DMS153 treated with DMSO at 0.1 percent for 48 hours (cell line): ENCODE results near the gene LEPROT.

ENCODE experiments used
- DNase-seq: peaks from one replicate; lab custom pipeline; 2025; ENCODE audit not compliant: unreplicated experiment; lab: John Stamatoyannopoulos, UW

LEPROT gene

DNA sequence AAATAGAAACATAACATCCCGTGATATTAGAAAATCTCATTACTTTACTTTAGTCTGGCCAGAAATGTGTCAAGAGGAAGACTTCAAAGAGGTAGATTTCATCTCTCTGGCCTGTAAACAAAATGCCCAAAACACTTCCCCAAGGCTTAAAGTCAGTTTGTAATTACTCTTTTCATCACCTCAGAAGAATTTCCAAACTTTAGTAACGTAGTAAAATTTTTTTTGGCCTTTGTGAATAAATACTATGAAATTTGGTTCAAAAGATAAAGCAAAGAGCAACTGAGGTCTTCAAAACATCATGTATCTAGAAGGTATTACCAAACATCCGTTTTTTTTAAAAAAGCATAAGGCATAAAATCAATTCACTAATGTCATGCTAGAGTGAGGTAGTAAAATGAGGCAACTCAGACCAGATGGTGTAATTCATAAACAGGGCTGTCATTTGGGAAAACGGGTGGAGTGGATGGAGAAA, 51.4 kb downstream of the LEPROT start:
- no peak for DNase-seq

GRCh38 chr1:65476327-65476726, 55.9 kb downstream of the LEPROT start:
- DNase-seq = no peak

DNA sequence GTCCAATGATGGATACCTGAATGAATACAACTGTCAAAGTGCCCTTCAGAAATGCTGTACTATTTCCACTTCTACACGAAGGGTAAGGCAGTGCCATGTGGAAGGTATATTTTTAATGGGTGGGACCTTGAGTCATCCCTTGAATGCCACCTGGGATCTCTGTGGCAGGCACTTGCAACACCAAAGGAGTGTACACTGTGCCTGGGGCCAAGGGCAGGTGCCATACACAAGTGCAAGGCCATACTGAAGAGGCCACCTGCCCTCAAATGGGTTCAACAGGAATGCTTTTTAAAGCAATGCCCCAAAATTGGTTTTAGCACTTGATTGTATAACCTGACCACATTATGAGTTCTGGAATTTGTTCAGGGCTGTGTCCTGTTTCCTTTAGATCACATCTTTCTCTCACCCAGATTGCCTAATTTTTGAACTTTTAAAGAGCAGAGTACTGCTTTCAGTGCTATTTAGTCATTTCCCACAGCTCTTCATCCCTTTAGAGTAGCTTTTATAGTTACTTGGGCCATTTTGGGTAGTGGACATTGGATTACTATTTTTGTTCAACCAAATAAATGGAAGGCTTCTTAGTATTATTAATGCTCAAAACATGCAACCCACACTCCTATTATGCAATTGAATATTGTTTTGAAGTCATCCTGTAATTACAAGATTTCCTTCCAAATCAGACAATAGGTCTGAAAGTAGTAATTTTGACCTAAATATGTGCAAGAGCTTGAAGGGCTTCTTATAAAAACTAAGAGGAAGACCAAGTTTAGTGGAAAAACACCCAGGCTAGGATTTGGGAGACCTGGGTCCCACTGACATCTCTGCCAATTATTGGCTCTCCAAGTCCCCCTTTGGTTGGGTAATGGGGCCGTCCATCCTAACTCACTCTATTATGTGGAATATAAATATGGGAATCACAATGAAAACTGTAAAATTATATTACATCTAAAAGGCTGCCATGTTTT, 57.2 kb downstream of the LEPROT start:
- no peak for DNase-seq

GRCh38 chr1:65478379-65479026, 58.0 kb downstream of the LEPROT start:
- no peak for DNase-seq

GRCh38 chr1:65479554-65480204, 59.2 kb downstream of the LEPROT start:
- DNase-seq = no peak

DNA sequence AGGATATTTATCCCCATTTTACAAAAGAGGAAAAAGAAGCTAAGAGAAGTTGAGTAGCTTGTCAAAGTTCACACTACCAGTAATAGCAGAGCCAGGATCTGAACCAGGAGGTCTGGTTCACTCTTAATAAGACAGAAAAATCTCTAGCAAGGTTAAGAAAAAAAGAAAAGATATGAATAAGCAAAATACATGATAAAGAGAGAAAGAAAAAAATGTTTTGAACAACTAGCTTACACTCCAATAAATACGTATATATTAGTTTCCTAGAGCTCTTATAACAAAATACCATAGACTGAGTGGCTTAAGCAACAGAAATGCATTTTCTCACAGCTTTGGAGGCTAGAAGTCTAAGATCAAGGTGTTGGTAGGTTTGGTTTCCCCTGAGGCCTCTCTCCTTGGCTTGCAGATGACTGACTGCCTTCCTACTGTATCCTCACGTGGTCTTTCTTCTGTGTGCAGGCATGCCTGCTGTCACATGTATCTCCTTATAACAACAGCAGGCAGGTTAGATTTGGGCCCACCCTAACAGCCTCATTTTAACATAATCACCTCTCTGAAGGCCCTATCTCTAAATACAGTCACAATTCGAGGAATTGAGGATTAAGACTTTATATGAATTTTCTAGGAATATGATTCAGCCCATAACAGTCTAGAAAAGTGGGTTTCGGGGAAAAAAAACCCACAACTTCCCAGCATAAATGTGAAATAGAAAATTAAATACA, 60.4 kb downstream of the LEPROT start:
- DNase-seq = no peak

DNA sequence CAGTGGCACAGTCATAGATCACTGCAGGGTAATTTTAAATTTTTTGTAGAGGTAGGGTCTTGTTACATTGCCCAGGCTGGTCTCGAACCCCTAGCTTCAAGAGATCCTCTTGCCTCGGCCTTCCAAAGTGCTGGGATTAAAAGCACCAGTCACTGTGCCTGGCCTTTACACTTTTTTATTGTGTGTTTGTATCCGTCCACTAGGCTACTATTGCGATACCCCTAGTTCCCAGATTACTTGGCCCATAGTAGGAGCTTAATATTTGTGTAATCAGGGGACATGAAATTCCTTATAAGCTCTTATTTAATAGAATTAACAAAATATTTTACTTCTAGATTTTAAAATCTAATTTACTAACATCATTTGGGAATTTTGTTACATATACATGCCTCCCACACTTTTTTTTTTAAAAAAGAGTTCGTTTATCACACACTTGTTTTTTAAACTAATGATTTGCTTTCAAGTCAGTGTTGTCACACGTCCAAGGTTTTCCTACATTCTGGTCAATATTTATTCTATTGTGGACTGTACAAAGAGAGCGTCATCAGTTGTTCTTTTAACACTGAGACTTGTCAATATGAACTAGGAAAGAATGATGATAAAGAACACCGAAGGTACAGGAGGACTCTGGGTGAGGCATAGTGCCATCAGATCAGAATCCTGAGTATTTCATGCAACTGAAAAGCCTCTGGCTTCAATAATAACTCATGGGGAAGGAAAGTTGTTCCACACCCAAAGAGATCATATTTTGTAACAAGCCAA, 63.7 kb downstream of the LEPROT start:
- no peak for DNase-seq
